Ramos (cell line): ENCODE measurements around the gene IFFO2.

Source experiments
- in situ Hi-C: fragments of 300-500 bp; cut with MboI; formaldehyde crosslinking; loops from one replicate; pipeline ENCODE4 v1.14.3; 2022; ENCODE audit warnings: low sequenced_read_pairs; ENCODE audit not compliant: unreplicated experiment

Gene IFFO2

GRCh38 chr1:18922848-18923755 is 33.4 kb downstream of the IFFO2 start:
- in situ Hi-C loops = no loop called here

GRCh38 chr1:18922319-18922726 is 34.2 kb downstream of the IFFO2 start:
- in situ Hi-C loops = no loop called here

GRCh38 chr1:18921516-18922251 is 34.8 kb downstream of the IFFO2 start:
- in situ Hi-C loops = no loop called here

GRCh38 chr1:18920931-18921330 is 35.5 kb downstream of the IFFO2 start:
- in situ Hi-C loops = no loop called here

- in situ Hi-C loops = no loop called here
These were observed 36.5 kb downstream of the IFFO2 start for GRCh38 chr1:18919956-18920355.

- in situ Hi-C loops = no loop called here
These were observed 37.1 kb downstream of the IFFO2 start for GRCh38 chr1:18919197-18919905.

- in situ Hi-C loops = no loop called here
These were observed 38.1 kb downstream of the IFFO2 start for GRCh38 chr1:18918417-18918816.

GRCh38 chr1:18917071-18917799 is 39.2 kb downstream of the IFFO2 start:
- in situ Hi-C loops = no loop called here

- in situ Hi-C loops = no loop called here
These were observed 41.1 kb downstream of the IFFO2 start for GRCh38 chr1:18915341-18915740.

- in situ Hi-C loops = no loop called here
These were observed 43.2 kb downstream of the IFFO2 start for GRCh38 chr1:18913065-18913835.

GRCh38 chr1:18912550-18912949 is 43.9 kb downstream of the IFFO2 start:
- in situ Hi-C loops = no loop called here

GRCh38 chr1:18908911-18909771 is 47.3 kb downstream of the IFFO2 start:
- in situ Hi-C loops = loop anchor here (10.0 kb wide), 2 partner anchors 336 to 746 kb away; no protein-coding TSS in a partner anchor

- in situ Hi-C loops = loop anchor here (10.0 kb wide), 2 partner anchors 337 to 747 kb away; no protein-coding TSS in a partner anchor
These were observed 48.3 kb downstream of the IFFO2 start for GRCh38 chr1:18907917-18908845.

- in situ Hi-C loops = loop anchor here (10.0 kb wide), 2 partner anchors 338 to 748 kb away; no protein-coding TSS in a partner anchor
These were observed 49.2 kb downstream of the IFFO2 start for GRCh38 chr1:18907021-18907916.

GRCh38 chr1:18903291-18903756 is 53.2 kb downstream of the IFFO2 start:
- in situ Hi-C loops = loop anchor here (10.0 kb wide), 2 partner anchors 341 to 751 kb away; no protein-coding TSS in a partner anchor
